COR-L47 (cell line): ENCODE data around the gene PDZD8.
"Not testable (repeated sequence)": the region's sequence is repeated elsewhere in the genome, so short reads cannot be mapped to it uniquely, and the experiment has no call there.

ENCODE experiments used
- DNase-seq: peaks from one replicate; lab custom pipeline; 2025; lab: John Stamatoyannopoulos, UW

PDZD8 gene

GRCh38 chr10:117254774-117255735, 120.2 kb downstream of the PDZD8 start:
- no peak for DNase-seq

GRCh38 chr10:117254338-117254737, 120.9 kb downstream of the PDZD8 start:
- no peak for DNase-seq

GRCh38 chr10:117253908-117254307, 121.3 kb downstream of the PDZD8 start:
- no peak for DNase-seq

- no peak for DNase-seq
Observed at GRCh38 chr10:117250411-117250810, 124.8 kb downstream of the PDZD8 start.

DNA sequence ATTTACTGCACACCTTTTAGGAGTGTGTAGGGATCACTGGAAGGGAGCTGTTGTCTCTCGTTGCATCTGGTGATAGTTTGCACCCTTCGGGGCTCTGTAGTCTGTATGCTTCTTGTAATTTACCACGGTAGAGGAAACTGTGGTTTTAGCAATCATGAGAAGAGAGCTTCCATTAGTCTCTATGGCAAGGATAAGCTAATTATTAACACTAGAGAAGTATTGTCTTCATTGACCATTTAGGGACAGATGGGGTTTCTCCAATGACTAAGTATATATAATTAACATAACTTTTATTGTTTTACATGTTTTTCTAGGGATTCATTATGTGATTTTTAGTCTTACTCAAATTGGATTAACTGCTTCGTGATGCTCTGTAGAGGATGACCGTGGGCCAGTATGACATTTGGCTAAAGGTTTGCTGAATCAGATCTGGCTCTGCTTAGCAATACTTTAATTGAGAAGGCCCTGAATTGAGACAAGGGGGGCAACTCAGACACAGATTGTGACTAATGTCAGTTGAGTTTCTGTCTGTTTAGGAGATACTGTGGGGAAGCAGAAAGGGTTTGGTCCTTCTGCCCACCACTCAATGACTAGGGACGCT, 125.6 kb downstream of the PDZD8 start:
- no peak for DNase-seq

DNA sequence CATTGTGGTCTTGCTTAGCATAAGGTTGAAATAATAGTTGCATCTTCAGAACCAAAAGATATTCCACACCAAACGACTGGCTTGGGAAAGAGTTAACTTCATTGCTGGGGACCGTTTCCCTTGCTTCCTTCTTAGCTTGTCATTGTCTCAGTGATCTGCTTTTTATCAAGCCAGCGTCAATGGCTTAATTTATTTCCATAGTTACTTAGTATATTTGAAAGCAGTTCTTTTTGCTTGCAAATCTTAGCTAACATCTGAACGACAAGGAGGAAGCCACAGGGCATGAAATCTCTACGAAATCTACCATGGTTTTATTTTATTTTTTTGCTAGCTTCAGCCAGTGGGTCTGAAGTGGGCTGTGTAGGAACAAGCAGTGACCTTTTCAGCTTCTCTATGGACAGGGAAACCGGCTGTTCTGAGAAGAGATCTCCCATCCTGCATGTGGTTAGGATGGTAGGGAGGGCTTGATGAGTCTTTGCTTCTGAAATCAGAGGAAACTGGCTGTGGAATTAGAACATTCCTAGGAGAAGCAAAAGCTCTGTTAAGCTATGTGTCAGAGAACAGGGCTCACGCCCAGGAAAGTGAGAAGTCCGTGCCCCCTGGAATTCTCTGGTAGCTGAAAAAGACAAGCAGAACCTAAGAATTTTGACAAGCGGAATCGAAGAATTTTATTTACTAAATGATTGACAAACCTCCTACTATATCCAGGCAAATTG, 126.3 kb downstream of the PDZD8 start:
- no peak for DNase-seq

DNA sequence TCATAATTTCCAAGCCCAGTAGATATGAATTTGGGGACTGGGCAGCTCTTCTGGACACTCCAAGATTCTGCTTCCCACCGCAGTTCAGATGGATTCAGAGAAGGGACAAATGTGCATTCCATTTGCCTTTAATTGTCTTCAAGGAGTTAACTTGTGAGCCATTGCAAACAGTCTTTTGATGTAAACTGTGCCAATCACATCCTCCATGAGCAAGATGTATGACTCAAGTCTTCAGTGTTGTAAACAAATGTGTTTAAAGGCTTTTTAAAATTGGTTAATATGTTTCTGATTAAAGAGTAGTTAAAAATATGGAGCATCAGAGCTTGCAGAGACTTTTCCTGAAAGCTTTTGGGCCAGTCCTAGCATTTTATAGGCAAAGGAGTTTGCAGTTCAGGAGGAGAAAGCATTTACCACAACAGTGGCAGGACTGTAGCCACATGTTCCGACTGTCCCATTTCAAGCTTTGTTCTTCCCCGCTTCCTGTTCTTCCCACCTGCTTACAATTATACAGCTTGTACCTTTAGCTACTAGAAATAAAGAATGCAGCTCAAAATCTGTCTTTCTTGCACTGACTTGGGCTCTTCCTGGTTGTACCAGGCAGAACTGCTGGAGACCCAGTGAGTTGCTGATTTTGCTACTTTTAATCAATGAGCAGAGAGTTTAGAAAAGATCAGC, 128.1 kb downstream of the PDZD8 start:
- no peak for DNase-seq

DNA sequence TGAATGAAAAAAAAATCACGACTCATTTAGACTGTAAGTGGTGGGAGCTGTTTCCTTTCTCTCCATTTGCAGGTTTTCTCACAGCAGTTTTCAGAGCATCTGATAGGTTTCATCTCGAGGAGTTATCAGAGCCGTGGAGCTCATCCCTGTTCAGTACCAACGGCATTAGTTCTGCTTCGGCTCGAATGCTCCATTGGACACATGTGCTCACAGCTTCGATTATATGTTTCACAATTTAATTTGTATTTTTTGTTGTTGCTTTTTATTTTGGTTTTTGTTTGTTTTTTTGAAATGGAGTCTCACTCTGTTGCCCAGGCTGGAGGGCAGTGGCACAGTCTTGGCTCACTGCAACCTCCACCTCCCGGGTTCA, 132.8 kb downstream of the PDZD8 start:
- DNase-seq: no peak

DNA sequence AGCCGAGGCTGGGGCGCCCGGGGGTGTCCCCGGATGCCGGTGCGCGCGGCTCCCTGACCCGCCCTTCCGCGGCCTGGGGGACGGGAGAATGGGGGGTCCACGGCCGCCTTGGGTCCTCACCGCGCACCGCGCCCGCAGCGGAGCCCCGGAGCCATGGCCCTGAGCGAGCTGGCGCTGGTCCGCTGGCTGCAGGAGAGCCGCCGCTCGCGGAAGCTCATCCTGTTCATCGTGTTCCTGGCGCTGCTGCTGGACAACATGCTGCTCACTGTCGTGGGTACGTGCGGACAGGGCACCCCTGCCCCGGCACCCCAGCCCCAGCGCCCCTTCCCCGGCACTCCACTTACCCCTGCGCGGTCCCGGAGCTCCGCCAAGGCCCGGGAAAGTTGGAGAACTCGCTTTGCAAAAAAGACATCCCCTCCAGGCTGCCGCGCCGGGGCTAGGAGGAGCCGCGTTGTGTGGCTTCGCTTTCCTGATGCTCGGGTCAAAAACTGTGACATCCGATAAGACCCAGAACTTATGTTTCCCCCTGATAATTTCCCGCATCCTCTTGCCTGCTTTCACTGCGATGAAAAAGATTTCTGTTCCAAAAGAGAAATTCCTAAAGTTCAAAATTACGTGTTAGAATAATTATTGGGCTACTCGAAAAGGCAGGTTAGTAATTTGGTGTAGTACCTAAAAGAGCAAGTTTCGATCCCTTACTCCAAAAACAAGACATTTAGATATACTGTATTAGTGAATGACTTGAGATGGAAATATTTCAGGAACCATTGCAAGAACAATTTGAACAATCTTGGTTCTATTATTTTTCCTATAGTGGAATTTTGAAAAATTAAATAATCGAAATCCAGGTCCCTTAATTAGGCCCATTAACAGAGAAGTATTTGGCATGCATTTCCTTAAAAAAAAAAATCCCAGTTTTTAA, 133.4 kb downstream of the PDZD8 start:
- DNase-seq: no peak

GRCh38 chr10:117240621-117241529, 134.4 kb downstream of the PDZD8 start, which contains the start of gene SLC18A2:
SLC18A2 (plus strand) TSS chr10:117241114; CDS start chr10:117241694, 580 bp downstream.
- DNase-seq: no peak

GRCh38 chr10:117239721-117240620, 135.3 kb downstream of the PDZD8 start:
- no peak for DNase-seq

GRCh38 chr10:117239051-117239450, 136.2 kb downstream of the PDZD8 start:
- DNase-seq: no peak

DNA sequence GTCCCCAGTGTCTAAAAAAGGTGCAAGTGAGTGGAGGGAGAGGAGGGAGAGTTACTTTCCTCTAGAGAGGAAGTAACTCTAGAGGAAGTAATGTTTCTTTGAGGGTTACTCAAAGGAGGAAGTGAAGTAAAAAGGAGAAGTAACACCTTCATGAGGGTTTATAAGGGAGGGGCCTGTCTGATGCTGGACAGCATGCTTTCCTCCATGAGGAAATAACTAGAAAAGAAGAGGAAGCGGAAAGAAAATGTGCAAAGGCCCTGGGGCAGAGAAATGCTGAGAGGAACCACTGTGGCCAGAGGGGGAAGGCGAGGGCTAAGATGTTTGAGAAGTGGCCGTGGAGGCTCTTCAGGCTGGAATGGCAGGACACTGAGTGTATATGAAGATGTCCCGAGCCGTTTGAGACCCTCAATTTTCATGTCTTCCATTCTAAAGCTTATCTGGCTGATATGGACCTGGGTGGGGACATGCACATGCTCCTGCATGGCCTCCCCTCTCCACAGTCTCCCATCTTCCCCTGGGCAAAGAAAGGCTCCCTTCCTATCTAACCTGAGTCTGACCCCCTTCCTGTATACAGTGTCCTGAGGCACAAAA, 137.7 kb downstream of the PDZD8 start:
- no peak for DNase-seq

- not testable (repeated sequence) for DNase-seq
Observed at GRCh38 chr10:117230107-117230506, 145.1 kb downstream of the PDZD8 start.

DNA sequence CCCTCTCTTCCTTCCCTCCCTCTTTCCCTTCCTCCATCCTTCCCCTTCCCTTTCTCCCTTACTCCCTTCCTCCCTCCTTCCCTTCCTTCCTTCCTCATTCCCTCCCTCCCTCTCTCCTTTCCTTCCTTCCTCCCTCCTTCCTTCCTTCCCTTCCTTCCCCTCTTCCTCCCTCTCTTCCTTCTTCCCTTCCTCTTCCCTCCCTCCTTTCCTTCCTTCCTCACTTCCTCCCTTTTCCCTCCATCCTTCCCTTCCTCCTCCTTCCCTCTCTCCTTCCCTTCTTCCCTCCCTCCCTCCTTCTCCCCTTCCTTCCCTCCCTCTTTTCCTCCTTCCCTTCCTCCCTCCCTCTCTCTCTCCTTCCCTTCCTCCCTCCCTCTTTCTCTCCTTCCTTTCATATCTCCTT, 147.0 kb downstream of the PDZD8 start:
- DNase-seq: no peak
